NB4 (cell line): Measurements from ENCODE around the gene ZNHIT2.

Source experiments
- DNase-seq: peaks from one replicate; pipeline ENCODE4 v3.0.0; 2010; ENCODE audit warnings: low read depth
- H3K4me3 ChIP-seq: one replicate; pipeline ENCODE4 v1.5.1; 2011; ENCODE audit warnings: mild to moderate bottlenecking, low read depth, low read length, moderate library complexity
- MYC ChIP-seq: IDR thresholded peaks from 2 replicates; pipeline ENCODE4 v1.6.1; 2011; ENCODE audit warnings: low read depth, low read length
- POLR2A ChIP-seq: IDR thresholded peaks from 2 replicates; pipeline ENCODE4 v1.6.1; 2011; ENCODE audit warnings: mild to moderate bottlenecking; ENCODE audit not compliant: insufficient read length; ENCODE audit errors: extremely low read depth
- TF ChIP-seq, protein P1 (sequence below): IDR thresholded peaks from one replicate; pipeline ENCODE4 v1.5.1; 2012; ENCODE audit warnings: low read depth, low read length
- TF ChIP-seq, protein P2 (sequence below): IDR thresholded peaks from 2 replicates; pipeline ENCODE4 v1.6.1; 2011; ENCODE audit warnings: low read depth, low read length

Gene ZNHIT2

DNA sequence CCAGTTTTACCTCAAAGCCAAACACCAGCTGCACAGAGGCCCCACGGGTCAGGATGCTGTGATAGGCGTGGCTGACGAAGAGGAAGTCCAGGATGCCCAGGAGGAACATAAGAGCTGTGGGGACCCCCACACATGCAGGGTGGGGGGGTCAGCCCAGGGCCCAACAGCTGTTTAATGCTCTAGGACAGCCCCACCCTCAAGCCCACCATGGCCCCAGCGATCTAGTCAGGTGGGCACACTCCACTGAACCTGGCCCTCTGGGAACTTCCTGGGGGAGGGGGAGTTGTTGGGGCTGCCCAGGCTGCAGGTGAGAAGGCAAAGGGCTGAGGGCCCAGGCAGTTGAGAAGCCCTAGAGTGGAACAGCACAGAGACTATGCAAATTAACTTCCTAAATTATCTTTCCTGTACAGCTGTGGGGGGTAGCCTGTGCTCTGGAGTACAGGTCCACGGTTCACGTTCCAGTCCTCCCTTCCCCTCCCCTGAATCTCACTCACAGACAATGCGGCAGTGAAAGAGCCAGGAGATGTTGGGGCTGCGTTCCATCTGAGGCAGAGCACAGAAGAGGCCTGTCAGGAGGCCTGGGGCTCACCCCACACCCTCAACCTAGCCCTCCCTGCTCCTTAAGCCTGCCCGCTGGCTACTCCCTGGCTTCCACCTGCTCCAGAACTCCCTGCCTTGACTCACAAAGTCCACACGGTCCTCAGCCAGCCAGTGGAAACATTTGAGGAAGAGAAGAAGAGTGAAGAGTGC is 14.9 kb upstream of the ZNHIT2 start:
- peak; percentile 6 for DNase-seq
- H3K4me3 ChIP-seq: peak overlapping the region; percentile 86
- TF ChIP-seq MYC (no peak), POLR2A (no peak)
- TF ChIP-seq, protein P1, sequence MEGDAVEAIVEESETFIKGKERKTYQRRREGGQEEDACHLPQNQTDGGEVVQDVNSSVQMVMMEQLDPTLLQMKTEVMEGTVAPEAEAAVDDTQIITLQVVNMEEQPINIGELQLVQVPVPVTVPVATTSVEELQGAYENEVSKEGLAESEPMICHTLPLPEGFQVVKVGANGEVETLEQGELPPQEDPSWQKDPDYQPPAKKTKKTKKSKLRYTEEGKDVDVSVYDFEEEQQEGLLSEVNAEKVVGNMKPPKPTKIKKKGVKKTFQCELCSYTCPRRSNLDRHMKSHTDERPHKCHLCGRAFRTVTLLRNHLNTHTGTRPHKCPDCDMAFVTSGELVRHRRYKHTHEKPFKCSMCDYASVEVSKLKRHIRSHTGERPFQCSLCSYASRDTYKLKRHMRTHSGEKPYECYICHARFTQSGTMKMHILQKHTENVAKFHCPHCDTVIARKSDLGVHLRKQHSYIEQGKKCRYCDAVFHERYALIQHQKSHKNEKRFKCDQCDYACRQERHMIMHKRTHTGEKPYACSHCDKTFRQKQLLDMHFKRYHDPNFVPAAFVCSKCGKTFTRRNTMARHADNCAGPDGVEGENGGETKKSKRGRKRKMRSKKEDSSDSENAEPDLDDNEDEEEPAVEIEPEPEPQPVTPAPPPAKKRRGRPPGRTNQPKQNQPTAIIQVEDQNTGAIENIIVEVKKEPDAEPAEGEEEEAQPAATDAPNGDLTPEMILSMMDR: no peak
- TF ChIP-seq, protein P2, sequence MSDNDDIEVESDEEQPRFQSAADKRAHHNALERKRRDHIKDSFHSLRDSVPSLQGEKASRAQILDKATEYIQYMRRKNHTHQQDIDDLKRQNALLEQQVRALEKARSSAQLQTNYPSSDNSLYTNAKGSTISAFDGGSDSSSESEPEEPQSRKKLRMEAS: no peak

- no peak overlapping the region for H3K4me3 ChIP-seq
- DNase-seq: no peak
- TF ChIP-seq, protein P1: no peak
Measured at GRCh38 chr11:65131895-65132237, 14.4 kb upstream of the ZNHIT2 start.

DNA sequence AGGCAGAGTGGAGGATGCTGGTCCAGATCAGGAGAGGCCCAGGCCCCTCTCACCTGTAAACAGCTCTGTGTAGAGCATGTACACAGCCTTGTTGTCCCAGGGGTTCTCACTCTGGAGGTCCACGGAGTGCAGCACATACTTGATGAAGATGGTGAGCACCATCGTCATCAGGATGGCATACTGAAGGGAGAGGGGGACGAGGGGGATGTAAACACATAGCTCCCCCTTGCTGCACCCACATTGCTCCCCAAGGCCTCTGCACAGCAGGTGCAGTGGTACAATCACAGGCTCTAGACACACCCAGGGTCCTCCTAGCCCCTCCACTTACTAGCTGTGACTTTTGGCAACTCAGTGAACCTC is 13.9 kb upstream of the ZNHIT2 start:
- DNase-seq: no peak
- no peak for TF ChIP-seq POLR2A
- TF ChIP-seq, protein P2: no peak
- TF ChIP-seq, protein P1: no peak
- no peak for TF ChIP-seq MYC
- H3K4me3 ChIP-seq: no peak overlapping the region

DNA sequence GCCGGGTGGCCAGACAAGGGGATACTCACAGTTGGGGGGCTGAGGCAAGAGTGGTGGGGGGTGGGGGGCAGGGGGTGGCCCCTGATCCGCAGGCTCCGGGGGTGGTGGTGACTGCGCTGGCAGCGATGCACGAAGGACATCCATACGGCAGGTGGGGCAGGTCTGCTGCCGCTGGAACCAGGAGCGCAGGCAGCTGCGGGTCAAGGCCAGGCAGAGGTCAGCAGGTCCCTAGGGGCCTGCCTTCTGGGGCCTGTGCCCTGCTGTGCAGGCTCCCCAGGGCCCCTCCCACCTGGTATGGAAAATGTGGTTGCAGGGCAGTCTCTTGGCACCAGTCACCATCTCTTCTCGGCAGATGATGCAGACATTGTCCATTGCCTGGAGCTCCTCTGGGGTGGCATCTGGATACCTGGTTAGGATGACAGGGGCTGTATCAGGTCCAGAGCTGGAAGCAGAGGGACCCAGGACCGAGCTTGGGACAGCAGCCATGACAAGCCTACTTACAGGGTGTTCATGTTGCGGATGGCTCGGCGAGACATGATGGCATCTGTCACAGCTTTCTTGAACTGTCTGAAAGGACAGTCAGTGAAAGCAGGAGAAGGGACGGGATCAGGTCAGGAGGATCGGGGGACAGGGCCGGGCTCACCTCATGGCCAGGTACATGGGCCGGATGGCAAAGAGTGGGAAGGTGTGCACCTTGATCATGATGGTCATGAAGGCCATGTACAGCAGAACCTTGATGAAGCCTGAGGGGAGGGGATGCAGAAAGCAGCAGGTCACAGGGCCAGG is 13.3 kb upstream of the ZNHIT2 start:
- no peak for TF ChIP-seq POLR2A
- TF ChIP-seq, protein P1: no peak
- TF ChIP-seq MYC: no peak
- TF ChIP-seq, protein P2: no peak
- peak; percentile 7 for DNase-seq
- no peak overlapping the region for H3K4me3 ChIP-seq

DNA sequence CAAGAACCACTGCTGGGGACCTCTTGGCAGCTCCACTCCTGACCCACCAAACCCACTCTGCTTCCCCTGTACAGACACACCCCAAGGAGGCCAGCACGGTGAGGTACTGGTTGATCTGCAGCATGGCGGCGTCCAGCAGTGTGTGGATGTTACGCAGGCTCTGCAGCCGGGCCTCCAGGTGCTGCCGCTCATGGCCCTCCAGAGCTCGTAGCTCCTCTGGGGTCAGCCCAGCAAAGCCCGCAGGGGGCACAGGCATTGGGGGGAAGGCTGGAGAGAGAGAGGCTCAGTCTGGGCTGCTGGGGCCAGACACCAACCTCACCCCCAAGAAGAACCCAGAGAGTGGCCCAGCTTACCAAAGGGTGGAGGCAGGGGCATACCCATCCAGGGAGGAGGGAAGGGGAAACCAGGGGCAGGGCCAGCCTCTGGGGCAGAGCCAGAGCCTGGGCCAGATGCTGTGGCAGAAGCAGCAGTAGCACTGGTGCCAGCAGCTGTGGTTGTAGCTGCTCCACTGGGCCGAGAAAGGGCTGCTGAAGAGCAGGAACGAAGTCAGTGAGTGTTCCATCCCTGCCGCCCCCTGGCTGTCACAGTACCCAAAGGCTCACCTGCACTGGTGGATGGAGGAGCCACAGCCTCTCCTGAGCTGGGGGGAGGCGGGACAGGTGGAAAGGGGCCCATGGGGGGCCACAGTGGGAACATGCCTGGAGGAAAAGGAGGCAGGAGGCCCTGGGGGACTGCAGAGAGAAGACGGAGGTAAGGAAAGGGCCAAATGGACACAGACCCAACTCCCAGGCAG is 12.3 kb upstream of the ZNHIT2 start:
- no peak overlapping the region for H3K4me3 ChIP-seq
- DNase-seq: peak; percentile 4
- TF ChIP-seq, protein P1: no peak
- TF ChIP-seq, protein P2: no peak
- no peak for TF ChIP-seq POLR2A
- TF ChIP-seq MYC: no peak
